GM12878 (cell line): ENCODE data around the gene TNF. TPM values are rescaled to one million over a fixed set of nuclear protein-coding genes. Genes with fewer than 3 reads are reported as not detected.

ENCODE experiments used
- BMI1 ChIP-seq: fragments of 450-650 bp; IDR thresholded peaks from 2 replicates; pipeline ENCODE4 v1.6.1; 2016; ENCODE audit warnings: mild to moderate bottlenecking, moderate library complexity, borderline replicate concordance
- EP300 ChIP-seq, 2 experiments: fragments of 150-350 bp in 1 of 2; IDR thresholded peaks; 2 replicates each; pipeline ENCODE4 v1.6.1; 2011 to 2012; ENCODE audit warnings: low read depth in 2 of 2, low read length in 2 of 2, borderline replicate concordance in 1 of 2, improper control_type of control experiment in 1 of 2, inconsistent platforms in 1 of 2; ENCODE audit not compliant: control insufficient read depth in 1 of 2
- KDM1A ChIP-seq: fragments of 200-600 bp; sonication (generic); IDR thresholded peaks from 2 replicates; pipeline ENCODE4 v1.6.1; 2016; ENCODE audit warnings: borderline replicate concordance
- LARP7 ChIP-seq: fragments of 450-650 bp; IDR thresholded peaks from 2 replicates; pipeline ENCODE4 v1.6.1; 2017; ENCODE audit warnings: mild to moderate bottlenecking
- MTA2 ChIP-seq: fragments of 450-650 bp; IDR thresholded peaks from 2 replicates; pipeline ENCODE4 v1.6.1; 2016; ENCODE audit warnings: low read depth, mild to moderate bottlenecking, moderate library complexity
- PAX8 ChIP-seq: fragments of 450-650 bp; IDR thresholded peaks from 2 replicates; pipeline ENCODE4 v1.6.1; 2017; ENCODE audit warnings: mild to moderate bottlenecking, moderate library complexity
- SMARCA5 ChIP-seq: fragments of 450-650 bp; IDR thresholded peaks from 2 replicates; pipeline ENCODE4 v1.6.1; 2017; ENCODE audit warnings: mild to moderate bottlenecking
- SUZ12 ChIP-seq: fragments of 200-600 bp; sonication (generic); IDR thresholded peaks from one replicate; pipeline ENCODE4 v1.6.1; 2018; ENCODE audit warnings: antibody characterized with exemption, mild to moderate bottlenecking; ENCODE audit not compliant: unreplicated experiment
- ZNF384 ChIP-seq: IDR thresholded peaks from 2 replicates; pipeline ENCODE4 v1.6.1; 2012; ENCODE audit warnings: low read depth, mild to moderate bottlenecking, low read length, improper control_type of control experiment, borderline replicate concordance
- polyA plus RNA-seq, 11 experiments: library from polyadenylated mRNA; depleted of rRNA in 4 of 11; unstranded in 6 of 11; stranded (reverse) in 5 of 11; fragments of >200 nt; fragmentation: Nextera tagmentation in 4 of 11; fragmentation: Illumina TruSeq in 1 of 11; extraction: Ambion mirVana in 4 of 11; extraction: Trizol in 1 of 11; gene quantifications; 1 replicate in 1 of 11; 2 replicates in 10 of 11; pipeline versions ENCODE4 v1.2.1 to v1.2.3, GENCODE V29; 2011 to 2016; ENCODE audit warnings: inconsistent platforms in 2 of 11, missing spikeins in 2 of 11, low read depth in 1 of 11
- total RNA-seq, 4 experiments: library from RNA; depleted of rRNA in 3 of 4; stranded (reverse); fragments of >200 nt in 3 of 4; fragmentation: Illumina TruSeq in 1 of 4; extraction: Trizol in 1 of 4; gene quantifications; 2 replicates each; pipeline versions ENCODE4 v1.2.1 to v1.2.3, GENCODE V29; 2013 to 2021
- TF ChIP-seq, protein P1 (sequence below): fragments of 450-650 bp; IDR thresholded peaks from 2 replicates; pipeline ENCODE4 v1.6.1; 2017; ENCODE audit warnings: antibody characterized with exemption, mild to moderate bottlenecking, moderate library complexity
- TF ChIP-seq, protein P2 (sequence below): fragments of 450-650 bp; IDR thresholded peaks from 2 replicates; pipeline ENCODE4 v1.6.1; 2016; ENCODE audit warnings: mild to moderate bottlenecking
- TF ChIP-seq, protein P3 (sequence below): fragments of 450-650 bp; IDR thresholded peaks from 2 replicates; pipeline ENCODE4 v1.6.1; 2016; ENCODE audit warnings: mild to moderate bottlenecking
- TF ChIP-seq, protein P4 (sequence below): fragments of 450-650 bp; IDR thresholded peaks from 2 replicates; pipeline ENCODE4 v1.6.1; 2017; ENCODE audit warnings: low read depth, mild to moderate bottlenecking, moderate library complexity
- TF ChIP-seq, protein P5 (sequence below): fragments of 450-650 bp; IDR thresholded peaks from 2 replicates; pipeline ENCODE4 v1.6.1; 2017; ENCODE audit warnings: mild to moderate bottlenecking, moderate library complexity
- TF ChIP-seq, protein P6 (sequence below): IDR thresholded peaks from 2 replicates; pipeline ENCODE4 v1.6.1; 2011; ENCODE audit warnings: borderline replicate concordance, low read depth, mild to moderate bottlenecking, moderate library complexity, mixed read lengths, low read length; ENCODE audit not compliant: insufficient read depth; ENCODE audit errors: extremely low read length

TNF gene
- total and polyA plus RNA-seq, 10 of the 15 experiments (the other 5 are each of a cell fraction or from before 2014, with no cell fraction given), result 18.0 to 94.8 (median 61.9) TPM

DNA sequence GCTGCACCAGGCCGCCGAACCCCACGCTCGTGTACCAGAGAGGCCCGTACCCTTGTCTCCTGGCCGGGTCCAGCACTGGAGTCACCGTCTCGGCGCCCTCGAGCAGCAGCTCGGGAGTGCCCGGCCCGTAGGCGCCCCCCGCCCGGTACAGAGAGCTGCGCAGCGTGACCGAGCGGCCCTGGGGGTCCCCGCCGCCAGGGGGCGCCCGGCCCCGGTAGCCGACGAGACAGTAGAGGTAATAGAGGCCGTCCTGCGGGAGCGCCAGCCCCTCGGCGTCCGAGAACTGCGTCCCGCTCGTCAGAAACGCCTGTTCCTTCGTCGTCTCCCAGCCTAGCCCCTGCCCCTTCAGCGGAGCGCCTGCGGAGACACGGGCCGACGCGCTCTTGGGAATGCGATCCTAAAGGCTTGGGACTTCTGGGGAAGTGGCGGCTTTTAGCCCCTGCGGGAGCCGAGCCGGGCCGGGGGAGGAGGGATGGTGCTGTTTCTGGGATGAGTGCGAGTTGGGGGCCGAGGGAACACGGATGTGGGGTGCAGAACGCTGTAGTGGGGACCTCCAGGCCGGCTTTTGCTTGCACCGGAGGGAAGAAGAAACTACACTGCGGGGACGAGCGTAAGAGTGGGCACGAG is 5.6 kb downstream of the TNF start (continued):
- TF ChIP-seq BMI1, result no peak
- no peak for TF ChIP-seq KDM1A
- TF ChIP-seq, protein P1, sequence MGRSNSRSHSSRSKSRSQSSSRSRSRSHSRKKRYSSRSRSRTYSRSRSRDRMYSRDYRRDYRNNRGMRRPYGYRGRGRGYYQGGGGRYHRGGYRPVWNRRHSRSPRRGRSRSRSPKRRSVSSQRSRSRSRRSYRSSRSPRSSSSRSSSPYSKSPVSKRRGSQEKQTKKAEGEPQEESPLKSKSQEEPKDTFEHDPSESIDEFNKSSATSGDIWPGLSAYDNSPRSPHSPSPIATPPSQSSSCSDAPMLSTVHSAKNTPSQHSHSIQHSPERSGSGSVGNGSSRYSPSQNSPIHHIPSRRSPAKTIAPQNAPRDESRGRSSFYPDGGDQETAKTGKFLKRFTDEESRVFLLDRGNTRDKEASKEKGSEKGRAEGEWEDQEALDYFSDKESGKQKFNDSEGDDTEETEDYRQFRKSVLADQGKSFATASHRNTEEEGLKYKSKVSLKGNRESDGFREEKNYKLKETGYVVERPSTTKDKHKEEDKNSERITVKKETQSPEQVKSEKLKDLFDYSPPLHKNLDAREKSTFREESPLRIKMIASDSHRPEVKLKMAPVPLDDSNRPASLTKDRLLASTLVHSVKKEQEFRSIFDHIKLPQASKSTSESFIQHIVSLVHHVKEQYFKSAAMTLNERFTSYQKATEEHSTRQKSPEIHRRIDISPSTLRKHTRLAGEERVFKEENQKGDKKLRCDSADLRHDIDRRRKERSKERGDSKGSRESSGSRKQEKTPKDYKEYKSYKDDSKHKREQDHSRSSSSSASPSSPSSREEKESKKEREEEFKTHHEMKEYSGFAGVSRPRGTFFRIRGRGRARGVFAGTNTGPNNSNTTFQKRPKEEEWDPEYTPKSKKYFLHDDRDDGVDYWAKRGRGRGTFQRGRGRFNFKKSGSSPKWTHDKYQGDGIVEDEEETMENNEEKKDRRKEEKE, result no peak
- TF ChIP-seq, protein P2, sequence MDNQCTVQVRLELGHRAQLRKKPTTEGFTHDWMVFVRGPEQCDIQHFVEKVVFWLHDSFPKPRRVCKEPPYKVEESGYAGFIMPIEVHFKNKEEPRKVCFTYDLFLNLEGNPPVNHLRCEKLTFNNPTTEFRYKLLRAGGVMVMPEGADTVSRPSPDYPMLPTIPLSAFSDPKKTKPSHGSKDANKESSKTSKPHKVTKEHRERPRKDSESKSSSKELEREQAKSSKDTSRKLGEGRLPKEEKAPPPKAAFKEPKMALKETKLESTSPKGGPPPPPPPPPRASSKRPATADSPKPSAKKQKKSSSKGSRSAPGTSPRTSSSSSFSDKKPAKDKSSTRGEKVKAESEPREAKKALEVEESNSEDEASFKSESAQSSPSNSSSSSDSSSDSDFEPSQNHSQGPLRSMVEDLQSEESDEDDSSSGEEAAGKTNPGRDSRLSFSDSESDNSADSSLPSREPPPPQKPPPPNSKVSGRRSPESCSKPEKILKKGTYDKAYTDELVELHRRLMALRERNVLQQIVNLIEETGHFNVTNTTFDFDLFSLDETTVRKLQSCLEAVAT, result peak; percentile 70; the same call in 1 of the 2 replicates
- TF ChIP-seq PAX8, result no peak
- TF ChIP-seq MTA2, result no peak
- TF ChIP-seq, protein P3, sequence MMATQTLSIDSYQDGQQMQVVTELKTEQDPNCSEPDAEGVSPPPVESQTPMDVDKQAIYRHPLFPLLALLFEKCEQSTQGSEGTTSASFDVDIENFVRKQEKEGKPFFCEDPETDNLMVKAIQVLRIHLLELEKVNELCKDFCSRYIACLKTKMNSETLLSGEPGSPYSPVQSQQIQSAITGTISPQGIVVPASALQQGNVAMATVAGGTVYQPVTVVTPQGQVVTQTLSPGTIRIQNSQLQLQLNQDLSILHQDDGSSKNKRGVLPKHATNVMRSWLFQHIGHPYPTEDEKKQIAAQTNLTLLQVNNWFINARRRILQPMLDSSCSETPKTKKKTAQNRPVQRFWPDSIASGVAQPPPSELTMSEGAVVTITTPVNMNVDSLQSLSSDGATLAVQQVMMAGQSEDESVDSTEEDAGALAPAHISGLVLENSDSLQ, result no peak
- TF ChIP-seq, protein P4, sequence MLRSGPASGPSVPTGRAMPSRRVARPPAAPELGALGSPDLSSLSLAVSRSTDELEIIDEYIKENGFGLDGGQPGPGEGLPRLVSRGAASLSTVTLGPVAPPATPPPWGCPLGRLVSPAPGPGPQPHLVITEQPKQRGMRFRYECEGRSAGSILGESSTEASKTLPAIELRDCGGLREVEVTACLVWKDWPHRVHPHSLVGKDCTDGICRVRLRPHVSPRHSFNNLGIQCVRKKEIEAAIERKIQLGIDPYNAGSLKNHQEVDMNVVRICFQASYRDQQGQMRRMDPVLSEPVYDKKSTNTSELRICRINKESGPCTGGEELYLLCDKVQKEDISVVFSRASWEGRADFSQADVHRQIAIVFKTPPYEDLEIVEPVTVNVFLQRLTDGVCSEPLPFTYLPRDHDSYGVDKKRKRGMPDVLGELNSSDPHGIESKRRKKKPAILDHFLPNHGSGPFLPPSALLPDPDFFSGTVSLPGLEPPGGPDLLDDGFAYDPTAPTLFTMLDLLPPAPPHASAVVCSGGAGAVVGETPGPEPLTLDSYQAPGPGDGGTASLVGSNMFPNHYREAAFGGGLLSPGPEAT, result peak; percentile 60; the same call in 1 of the 2 replicates
- TF ChIP-seq EP300 (IDR thresholded peaks at IDR 0.05; ENCODE audit: borderline replicate concordance in 1 of 2, control insufficient read depth in 1 of 2, low read depth in 2 of 2, low read length in 2 of 2), result no peak
- peak; percentile 98 for TF ChIP-seq SMARCA5
- peak; percentile 77 for TF ChIP-seq LARP7
- no peak for TF ChIP-seq SUZ12
- TF ChIP-seq ZNF384, result 0 out of 2 replicates have a peak, but pooled peaks have one; percentile 17
- TF ChIP-seq, protein P5, sequence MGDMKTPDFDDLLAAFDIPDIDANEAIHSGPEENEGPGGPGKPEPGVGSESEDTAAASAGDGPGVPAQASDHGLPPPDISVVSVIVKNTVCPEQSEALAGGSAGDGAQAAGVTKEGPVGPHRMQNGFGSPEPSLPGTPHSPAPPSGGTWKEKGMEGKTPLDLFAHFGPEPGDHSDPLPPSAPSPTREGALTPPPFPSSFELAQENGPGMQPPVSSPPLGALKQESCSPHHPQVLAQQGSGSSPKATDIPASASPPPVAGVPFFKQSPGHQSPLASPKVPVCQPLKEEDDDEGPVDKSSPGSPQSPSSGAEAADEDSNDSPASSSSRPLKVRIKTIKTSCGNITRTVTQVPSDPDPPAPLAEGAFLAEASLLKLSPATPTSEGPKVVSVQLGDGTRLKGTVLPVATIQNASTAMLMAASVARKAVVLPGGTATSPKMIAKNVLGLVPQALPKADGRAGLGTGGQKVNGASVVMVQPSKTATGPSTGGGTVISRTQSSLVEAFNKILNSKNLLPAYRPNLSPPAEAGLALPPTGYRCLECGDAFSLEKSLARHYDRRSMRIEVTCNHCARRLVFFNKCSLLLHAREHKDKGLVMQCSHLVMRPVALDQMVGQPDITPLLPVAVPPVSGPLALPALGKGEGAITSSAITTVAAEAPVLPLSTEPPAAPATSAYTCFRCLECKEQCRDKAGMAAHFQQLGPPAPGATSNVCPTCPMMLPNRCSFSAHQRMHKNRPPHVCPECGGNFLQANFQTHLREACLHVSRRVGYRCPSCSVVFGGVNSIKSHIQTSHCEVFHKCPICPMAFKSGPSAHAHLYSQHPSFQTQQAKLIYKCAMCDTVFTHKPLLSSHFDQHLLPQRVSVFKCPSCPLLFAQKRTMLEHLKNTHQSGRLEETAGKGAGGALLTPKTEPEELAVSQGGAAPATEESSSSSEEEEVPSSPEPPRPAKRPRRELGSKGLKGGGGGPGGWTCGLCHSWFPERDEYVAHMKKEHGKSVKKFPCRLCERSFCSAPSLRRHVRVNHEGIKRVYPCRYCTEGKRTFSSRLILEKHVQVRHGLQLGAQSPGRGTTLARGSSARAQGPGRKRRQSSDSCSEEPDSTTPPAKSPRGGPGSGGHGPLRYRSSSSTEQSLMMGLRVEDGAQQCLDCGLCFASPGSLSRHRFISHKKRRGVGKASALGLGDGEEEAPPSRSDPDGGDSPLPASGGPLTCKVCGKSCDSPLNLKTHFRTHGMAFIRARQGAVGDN, result peak; percentile 71
- TF ChIP-seq, protein P6, sequence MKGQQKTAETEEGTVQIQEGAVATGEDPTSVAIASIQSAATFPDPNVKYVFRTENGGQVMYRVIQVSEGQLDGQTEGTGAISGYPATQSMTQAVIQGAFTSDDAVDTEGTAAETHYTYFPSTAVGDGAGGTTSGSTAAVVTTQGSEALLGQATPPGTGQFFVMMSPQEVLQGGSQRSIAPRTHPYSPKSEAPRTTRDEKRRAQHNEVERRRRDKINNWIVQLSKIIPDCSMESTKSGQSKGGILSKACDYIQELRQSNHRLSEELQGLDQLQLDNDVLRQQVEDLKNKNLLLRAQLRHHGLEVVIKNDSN, result no peak
